H1 (cell line): Measurements from ENCODE around the gene SFTPB. TPM values are rescaled to one million over a fixed set of nuclear protein-coding genes. Genes with fewer than 3 reads are reported as not detected.

Experiments used
- CTCF ChIA-PET: fragments of 300-600 bp; sonication (Branson Sonifier 250); formaldehyde crosslinking; loops from one replicate; lab custom pipeline; 2021; ENCODE audit not compliant: partially characterized antibody; lab: Charles Lee
- POLR2A ChIA-PET: fragments of 300-600 bp; sonication (Branson Sonifier 250); formaldehyde crosslinking; loops from one replicate; lab custom pipeline; 2021; ENCODE audit warnings: inconsistent platforms; ENCODE audit not compliant: partially characterized antibody; lab: Charles Lee
- DNase-seq, 2 experiments: peaks; one replicate each; pipeline versions ENCODE4 v3.0.0 to v3.0.0-alpha.2; 2010 to 2022; ENCODE audit warnings: low spot score in 2 of 2, low read depth in 1 of 2, mixed read lengths in 1 of 2
- FAIRE-seq: peaks from 2 replicates; lab custom pipeline; 2011; peaks lifted over from hg19 to GRCh38; lab: Jason Lieb, UNC
- H2AFZ ChIP-seq: 2 replicates; pipeline ENCODE4 v1.8.1; 2012; ENCODE audit warnings: low read length, inconsistent platforms
- H2AK5ac ChIP-seq: 2 replicates; pipeline ENCODE4 v1.6.1; 2013; ENCODE audit warnings: low read depth, low read length
- H2BK120ac ChIP-seq: replicated peaks from 2 replicates; pipeline ENCODE3; 2013; ENCODE audit warnings: low read depth, low read length, inconsistent platforms
- H2BK12ac ChIP-seq: 2 replicates; pipeline ENCODE4 v1.6.1; 2013; ENCODE audit warnings: low read depth, low read length
- H2BK15ac ChIP-seq: 2 replicates; pipeline ENCODE4 v1.6.1; 2013; ENCODE audit warnings: low read length
- H2BK20ac ChIP-seq: 2 replicates; pipeline ENCODE4 v1.6.1; 2013; ENCODE audit warnings: low read length
- H2BK5ac ChIP-seq: 2 replicates; pipeline ENCODE4 v1.6.1; 2013; ENCODE audit warnings: low read depth, low read length
- H3K14ac ChIP-seq: 2 replicates; pipeline ENCODE4 v1.6.1; 2013; ENCODE audit warnings: inconsistent platforms; ENCODE audit not compliant: insufficient read length
- H3K18ac ChIP-seq: 2 replicates; pipeline ENCODE4 v1.6.1; 2013; ENCODE audit warnings: low read length; ENCODE audit errors: extremely low read depth
- H3K23ac ChIP-seq: 2 replicates; pipeline ENCODE4 v1.6.1; 2013; ENCODE audit warnings: inconsistent platforms; ENCODE audit not compliant: insufficient read length
- H3K23me2 ChIP-seq: 2 replicates; pipeline ENCODE4 v1.6.1; 2013; ENCODE audit warnings: low read depth, low read length
- H3K27ac ChIP-seq: 2 replicates; pipeline ENCODE4 v1.6.1; 2011; ENCODE audit warnings: low read depth, low read length, inconsistent platforms
- H3K27me3 ChIP-seq, 4 experiments: replicated peaks in 1 of 4; 1 replicate in 1 of 4; 2 replicates in 3 of 4; pipeline versions ENCODE4 v1.6.1 to v1.8.1; 2011 to 2013; ENCODE audit warnings: low read length in 3 of 4, mild to moderate bottlenecking in 3 of 4, inconsistent platforms in 2 of 4, mixed read lengths in 2 of 4, moderate library complexity in 1 of 4; ENCODE audit not compliant: control insufficient read depth in 3 of 4, insufficient read depth in 3 of 4; ENCODE audit errors: extremely low read depth in 1 of 4
- H3K36me3 ChIP-seq, 4 experiments: 2 replicates each; pipeline versions ENCODE4 v1.6.1 to v1.8.1; 2011 to 2013; ENCODE audit warnings: mild to moderate bottlenecking in 4 of 4, low read length in 3 of 4, moderate library complexity in 2 of 4, control low read depth in 1 of 4, inconsistent platforms in 1 of 4; ENCODE audit not compliant: insufficient read depth in 4 of 4, control insufficient read depth in 2 of 4
- H3K4ac ChIP-seq: replicated peaks from 2 replicates; pipeline ENCODE3; 2013; ENCODE audit warnings: low read length, low read depth, mixed read lengths, inconsistent platforms; ENCODE audit not compliant: insufficient read length
- H3K4me1 ChIP-seq, 4 experiments: replicated peaks in 1 of 4; 1 replicate in 1 of 4; 2 replicates in 3 of 4; pipeline versions ENCODE4 v1.6.1 to v1.8.1; 2011 to 2013; ENCODE audit warnings: low read length in 3 of 4, inconsistent platforms in 2 of 4, mixed read lengths in 1 of 4; ENCODE audit not compliant: insufficient read depth in 4 of 4, control insufficient read depth in 3 of 4
- H3K4me2 ChIP-seq, 2 experiments: 2 replicates each; pipeline versions ENCODE4 v1.6.1 to v1.8.1; 2011 to 2013; ENCODE audit warnings: low read depth in 2 of 2, low read length in 2 of 2, control low read depth in 1 of 2, inconsistent platforms in 1 of 2, mild to moderate bottlenecking in 1 of 2; ENCODE audit not compliant: insufficient read depth in 1 of 2
- H3K4me3 ChIP-seq, 4 experiments: fragments of 200-600, 300-600 bp in 1 of 4; sonication (generic), shearing (Covaris generic), sonication (Bioruptor Twin) in 1 of 4; 2 replicates each; pipeline versions ENCODE4 v1.5.1 to v1.8.1; 2011 to 2016; ENCODE audit warnings: low read length in 4 of 4, low read depth in 3 of 4, control low read depth in 2 of 4, inconsistent platforms in 2 of 4, mild to moderate bottlenecking in 2 of 4, mixed read lengths in 1 of 4, moderate library complexity in 1 of 4; ENCODE audit not compliant: insufficient read depth in 2 of 4; ENCODE audit errors: extremely low read depth in 1 of 4
- H3K56ac ChIP-seq: replicated peaks from 2 replicates; pipeline ENCODE3; 2013; ENCODE audit warnings: low read depth, mild to moderate bottlenecking, mixed read lengths, low read length, inconsistent platforms; ENCODE audit not compliant: insufficient read length
- H3K79me1 ChIP-seq: 2 replicates; pipeline ENCODE4 v1.6.1; 2013; ENCODE audit warnings: low read depth, low read length, control low read depth
- H3K79me2 ChIP-seq, 2 experiments: 2 replicates each; pipeline versions ENCODE4 v1.6.1 to v1.8.1; 2012 to 2013; ENCODE audit warnings: low read length in 2 of 2, mild to moderate bottlenecking in 2 of 2, inconsistent platforms in 1 of 2; ENCODE audit not compliant: insufficient read depth in 2 of 2, control insufficient read depth in 1 of 2
- H3K9ac ChIP-seq, 4 experiments: replicated peaks in 1 of 4; 1 replicate in 1 of 4; 2 replicates in 3 of 4; pipeline versions ENCODE4 v1.6.1 to v1.8.1; 2011 to 2013; ENCODE audit warnings: low read depth in 3 of 4, low read length in 3 of 4, control low read depth in 2 of 4, mild to moderate bottlenecking in 2 of 4, moderate library complexity in 2 of 4, inconsistent platforms in 1 of 4; ENCODE audit errors: extremely low read depth in 1 of 4
- H3K9me3 ChIP-seq, 2 experiments: 2 replicates each; pipeline versions ENCODE4 v1.6.1 to v1.8.1; 2012 to 2013; ENCODE audit warnings: mild to moderate bottlenecking in 2 of 2, moderate library complexity in 2 of 2, control low read depth in 1 of 2, inconsistent platforms in 1 of 2, low read depth in 1 of 2, low read length in 1 of 2, mixed read lengths in 1 of 2; ENCODE audit not compliant: insufficient read depth in 2 of 2
- H4K20me1 ChIP-seq, 2 experiments: replicated peaks in 1 of 2; 2 replicates each; pipeline versions ENCODE3 to v1.8.1; 2011 to 2013; ENCODE audit warnings: inconsistent platforms in 2 of 2, low read length in 2 of 2, mild to moderate bottlenecking in 1 of 2; ENCODE audit not compliant: insufficient read depth in 2 of 2, control insufficient read depth in 1 of 2
- H4K5ac ChIP-seq: 2 replicates; pipeline ENCODE4 v1.6.1; 2013; ENCODE audit warnings: low read length, low read depth, mixed read lengths, inconsistent platforms; ENCODE audit not compliant: insufficient read length
- H4K8ac ChIP-seq: 2 replicates; pipeline ENCODE4 v1.8.0; 2013; ENCODE audit warnings: mild to moderate bottlenecking, moderate library complexity, low read length, inconsistent platforms; ENCODE audit not compliant: insufficient read depth; ENCODE audit errors: extremely low read depth
- H4K91ac ChIP-seq: replicated peaks from 2 replicates; pipeline ENCODE3; 2013; ENCODE audit warnings: low read length, mixed read lengths, inconsistent platforms; ENCODE audit not compliant: insufficient read length
- KDM1A ChIP-seq: fragments of 200-600, 300-600 bp; sonication (generic); IDR thresholded peaks from 2 replicates; pipeline ENCODE4 v1.7.1; 2016; ENCODE audit warnings: mild to moderate bottlenecking, low read length, borderline replicate concordance
- POLR2A ChIP-seq, 2 experiments: IDR thresholded peaks; 1 replicate in 1 of 2; 2 replicates in 1 of 2; pipeline ENCODE4 v1.6.1; 2011; ENCODE audit warnings: low read depth in 2 of 2, low read length in 2 of 2, mild to moderate bottlenecking in 2 of 2; ENCODE audit errors: control extremely low read depth in 1 of 2
- RXRA ChIP-seq: IDR thresholded peaks from 2 replicates; pipeline ENCODE4 v1.6.1; 2011; ENCODE audit warnings: low read depth, mild to moderate bottlenecking, low read length, moderate library complexity; ENCODE audit not compliant: insufficient read depth
- polyA plus RNA-seq, 7 experiments: library from polyadenylated mRNA; depleted of rRNA in 3 of 7; stranded (reverse) in 5 of 7; unstranded in 2 of 7; fragments of >200 nt in 5 of 7; fragments of 200-250 nt in 2 of 7; gene quantifications; 1 replicate in 5 of 7; 2 replicates in 1 of 7; 4 replicates in 1 of 7; pipeline versions ENCODE4 v1.2.1 to v1.2.3, GENCODE V29; 2011 to 2013; ENCODE audit warnings: missing spikeins in 2 of 7, mixed read lengths in 2 of 7
- total RNA-seq: library from RNA; stranded (reverse); fragmentation: NEBNext Ultra II Directional; extraction: Animal tissue kit (Norgen Biotek cat#: 25700); gene quantifications from 2 replicates; pipeline ENCODE4 v1.2.1, GENCODE V29; 2021

SFTPB gene
- total and polyA plus RNA-seq, 2 of the 8 experiments (the other 6 are each of a cell fraction or from before 2014, with no cell fraction given): not detected

DNA sequence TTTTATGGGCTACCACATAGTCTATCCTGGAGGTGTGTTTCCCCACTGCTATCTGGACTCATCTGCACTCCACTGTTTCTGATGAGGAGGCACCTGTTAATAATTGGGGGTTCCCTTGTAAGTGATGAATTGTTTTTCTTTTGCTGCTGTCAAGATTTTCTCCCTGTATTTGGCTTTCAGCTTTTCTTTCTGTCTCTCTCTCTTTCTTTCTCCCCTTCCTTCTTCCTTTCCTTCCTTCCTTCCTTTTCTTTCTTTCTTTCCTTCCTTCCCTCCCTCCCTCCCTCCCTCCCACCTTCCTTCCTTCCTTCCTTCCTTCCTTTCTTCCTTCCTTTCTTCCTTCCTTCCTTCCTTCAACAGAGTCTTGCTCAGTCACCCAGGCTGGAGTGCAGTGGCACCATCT, 35.3 kb upstream of the SFTPB start:
- H4K5ac ChIP-seq: no peak overlapping the region
- no peak overlapping the region for H3K23ac ChIP-seq
- no peaks in the 10 kb centered on the region for H3K79me2 ChIP-seq
- H2BK5ac ChIP-seq: no peak overlapping the region
- FAIRE-seq (no peak), DNase-seq (no peak)
- no peak overlapping the region for H3K27ac ChIP-seq
- no peak overlapping the region for H3K9ac ChIP-seq
- H4K91ac ChIP-seq: no peak overlapping the region
- no peak overlapping the region for H3K4me3 ChIP-seq
- H3K18ac ChIP-seq: no peak overlapping the region
- H3K23me2 ChIP-seq: no peaks in the 10 kb centered on the region
- H2BK20ac ChIP-seq: no peak overlapping the region
- no peak overlapping the region for H2AFZ ChIP-seq
- H4K20me1 ChIP-seq: no peaks in the 10 kb centered on the region
- no peak overlapping the region for H2BK12ac ChIP-seq
- no peak overlapping the region for H4K8ac ChIP-seq
- ChIA-PET CTCF (interaction anchor here (0.9 to 5.4 kb wide), 4 partner anchors 21 to 248 kb away, joined by 3 to 80 read pairs (median 19); no protein-coding TSS in a partner anchor), POLR2A (no interaction called here)
- H3K36me3 ChIP-seq: no peaks in the 10 kb centered on the region
- H3K56ac ChIP-seq: no peak overlapping the region
- H3K27me3 ChIP-seq: no peaks in the 10 kb centered on the region; a peak in 1 of 7 replicates
- no peaks in the 10 kb centered on the region for H3K9me3 ChIP-seq
- TF ChIP-seq RXRA (no peak), POLR2A (IDR thresholded peaks at IDR 0.05; ENCODE audit: control extremely low read depth in 1 of 2, low read depth in 2 of 2, low read length in 2 of 2) (no peak), KDM1A (no peak)
- TF ChIP-seq, all 59 proteins: peak for 0
- Histone ChIP-seq H3K4ac (no peak overlapping the region), H3K79me1 (no peaks in the 10 kb centered on the region), H3K4me1 (peaks cover 0 to 9% (median 4%) of the 10 kb centered on the region in 4 experiments; a peak in 4 of 7 replicates), H2BK15ac (no peak overlapping the region), H2BK120ac (no peak overlapping the region), H2AK5ac (no peak overlapping the region), H3K14ac (no peak overlapping the region), H3K4me2 (no peak overlapping the region)
